Measurements from ENCODE around the gene SLC35F2.

DNA sequence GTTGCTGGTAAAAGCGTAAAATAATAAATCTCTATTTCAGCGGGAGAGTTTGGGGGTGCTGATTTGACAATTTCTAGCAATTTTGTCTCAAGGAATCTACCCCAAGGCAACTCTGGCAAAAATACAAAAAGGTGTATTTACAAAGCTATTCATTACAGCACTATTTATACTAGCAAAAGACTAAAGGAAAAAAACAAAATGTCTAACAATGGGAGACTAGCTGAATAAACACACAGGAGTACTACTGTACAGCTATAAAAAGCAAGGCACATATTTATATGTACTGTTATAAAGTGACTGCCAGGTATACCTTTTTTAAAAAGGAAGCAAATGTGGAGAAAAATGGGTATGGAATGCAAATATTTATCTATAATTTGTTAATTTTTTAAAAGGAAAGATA lies 32.7 kb downstream of the SLC35F2 start:
- TF ChIP-seq, protein P1, sequence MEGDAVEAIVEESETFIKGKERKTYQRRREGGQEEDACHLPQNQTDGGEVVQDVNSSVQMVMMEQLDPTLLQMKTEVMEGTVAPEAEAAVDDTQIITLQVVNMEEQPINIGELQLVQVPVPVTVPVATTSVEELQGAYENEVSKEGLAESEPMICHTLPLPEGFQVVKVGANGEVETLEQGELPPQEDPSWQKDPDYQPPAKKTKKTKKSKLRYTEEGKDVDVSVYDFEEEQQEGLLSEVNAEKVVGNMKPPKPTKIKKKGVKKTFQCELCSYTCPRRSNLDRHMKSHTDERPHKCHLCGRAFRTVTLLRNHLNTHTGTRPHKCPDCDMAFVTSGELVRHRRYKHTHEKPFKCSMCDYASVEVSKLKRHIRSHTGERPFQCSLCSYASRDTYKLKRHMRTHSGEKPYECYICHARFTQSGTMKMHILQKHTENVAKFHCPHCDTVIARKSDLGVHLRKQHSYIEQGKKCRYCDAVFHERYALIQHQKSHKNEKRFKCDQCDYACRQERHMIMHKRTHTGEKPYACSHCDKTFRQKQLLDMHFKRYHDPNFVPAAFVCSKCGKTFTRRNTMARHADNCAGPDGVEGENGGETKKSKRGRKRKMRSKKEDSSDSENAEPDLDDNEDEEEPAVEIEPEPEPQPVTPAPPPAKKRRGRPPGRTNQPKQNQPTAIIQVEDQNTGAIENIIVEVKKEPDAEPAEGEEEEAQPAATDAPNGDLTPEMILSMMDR (IDR thresholded peaks at IDR 0.05; ENCODE audit: low read length), result no peak
- no peak for TF ChIP-seq EZH2 (optimal IDR thresholded peaks at IDR 0.05; ENCODE audit: low read depth, low read length)

Measured in MM.1S (cell line).